Activated CD4-positive, alpha-beta T cell treated with anti-CD3 and anti-CD28 coated beads, Interleukin-2, Interleukin-6, amounts not matched to agents 100 ng/mL and 50 ng/mL, durations not matched to agents 16 hours and 8 hours (primary cell): ENCODE measurements around the gene SCGB1A1.

Source experiments
- DNase-seq: peaks from one replicate; pipeline ENCODE4 v3.0.0-alpha.2; 2020

SCGB1A1 gene

GRCh38 chr11:62398011-62398994 is 20.5 kb upstream of the SCGB1A1 start:
- DNase-seq, result no peak

DNA sequence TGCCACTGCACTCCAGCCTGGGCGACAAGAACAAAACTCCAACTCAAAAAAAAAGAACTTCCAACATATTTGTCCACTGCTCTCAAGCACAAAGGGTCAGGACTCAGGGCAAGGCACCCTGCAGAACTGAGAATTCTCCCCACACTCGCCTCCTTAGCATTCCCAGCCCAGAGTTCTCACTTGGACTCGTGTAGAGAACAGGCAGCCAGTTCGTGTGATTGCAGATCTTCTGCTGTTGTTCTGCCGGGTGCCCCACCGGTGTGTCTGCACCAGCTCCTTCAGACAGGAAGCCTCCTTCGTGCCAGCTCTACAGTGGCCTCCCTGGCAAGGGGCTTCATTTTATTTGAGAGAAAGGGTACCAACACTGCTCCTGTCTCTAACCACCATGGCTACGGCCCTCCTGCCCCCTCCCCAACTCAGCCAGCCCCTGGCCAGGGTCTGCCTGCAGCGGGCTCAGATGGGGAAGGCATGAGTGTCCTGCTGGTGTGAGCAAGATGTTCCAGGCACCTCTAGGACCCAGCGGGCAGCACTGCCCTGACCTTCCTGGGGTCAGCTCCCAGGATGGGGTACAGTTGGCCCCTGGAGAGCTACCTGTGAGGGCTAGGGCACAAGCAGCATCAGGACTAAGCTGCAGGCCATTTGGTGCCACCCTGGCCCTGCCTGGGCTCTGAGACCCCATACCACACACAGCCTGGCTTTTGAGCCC is 19.5 kb upstream of the SCGB1A1 start:
- no peak for DNase-seq

- DNase-seq, result no peak
Measured at GRCh38 chr11:62399878-62400266, 19.0 kb upstream of the SCGB1A1 start.

DNA sequence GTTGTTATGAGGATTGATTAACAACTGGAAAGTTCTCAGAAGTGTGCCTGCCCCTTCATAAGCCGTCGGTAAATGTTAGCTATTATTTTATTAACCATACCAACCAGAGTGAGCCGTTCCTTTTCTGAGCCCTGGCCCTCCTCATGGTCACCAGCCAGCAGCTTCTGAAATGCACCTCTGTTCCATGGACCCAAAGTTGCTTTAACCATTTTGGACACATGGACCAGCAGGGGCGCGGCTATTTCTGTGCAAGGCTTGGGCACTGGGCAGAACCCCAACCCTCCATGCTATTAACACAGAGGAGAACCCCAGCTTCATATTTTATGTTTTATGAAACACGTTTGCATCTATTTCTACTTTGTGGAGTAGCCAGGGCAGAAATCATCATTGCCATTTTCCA is 18.6 kb upstream of the SCGB1A1 start:
- no peak for DNase-seq

- DNase-seq, result no peak
Measured at GRCh38 chr11:62400760-62401159, 18.1 kb upstream of the SCGB1A1 start.

- no peak for DNase-seq
Measured at GRCh38 chr11:62401356-62401755, 17.5 kb upstream of the SCGB1A1 start.

DNA sequence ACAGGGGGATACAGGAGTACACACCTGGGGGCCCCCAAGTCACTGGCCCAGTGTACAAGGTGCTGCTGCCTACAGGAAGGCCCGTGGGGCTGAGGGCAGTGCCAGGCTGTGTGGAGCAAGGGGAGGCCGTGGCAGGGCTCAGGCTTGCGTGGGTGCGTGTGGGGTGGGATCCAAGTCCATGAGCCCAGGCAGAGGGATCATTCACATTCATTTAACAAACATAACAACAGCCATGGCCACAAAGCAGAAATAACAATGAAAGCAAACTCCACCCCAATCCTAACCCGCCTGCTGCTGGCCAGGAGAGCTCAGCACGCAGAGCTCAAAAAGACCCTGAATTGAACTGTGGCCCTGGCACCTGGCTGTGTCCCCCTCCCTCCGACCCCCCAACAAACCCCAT is 17.0 kb upstream of the SCGB1A1 start:
- no peak for DNase-seq

DNA sequence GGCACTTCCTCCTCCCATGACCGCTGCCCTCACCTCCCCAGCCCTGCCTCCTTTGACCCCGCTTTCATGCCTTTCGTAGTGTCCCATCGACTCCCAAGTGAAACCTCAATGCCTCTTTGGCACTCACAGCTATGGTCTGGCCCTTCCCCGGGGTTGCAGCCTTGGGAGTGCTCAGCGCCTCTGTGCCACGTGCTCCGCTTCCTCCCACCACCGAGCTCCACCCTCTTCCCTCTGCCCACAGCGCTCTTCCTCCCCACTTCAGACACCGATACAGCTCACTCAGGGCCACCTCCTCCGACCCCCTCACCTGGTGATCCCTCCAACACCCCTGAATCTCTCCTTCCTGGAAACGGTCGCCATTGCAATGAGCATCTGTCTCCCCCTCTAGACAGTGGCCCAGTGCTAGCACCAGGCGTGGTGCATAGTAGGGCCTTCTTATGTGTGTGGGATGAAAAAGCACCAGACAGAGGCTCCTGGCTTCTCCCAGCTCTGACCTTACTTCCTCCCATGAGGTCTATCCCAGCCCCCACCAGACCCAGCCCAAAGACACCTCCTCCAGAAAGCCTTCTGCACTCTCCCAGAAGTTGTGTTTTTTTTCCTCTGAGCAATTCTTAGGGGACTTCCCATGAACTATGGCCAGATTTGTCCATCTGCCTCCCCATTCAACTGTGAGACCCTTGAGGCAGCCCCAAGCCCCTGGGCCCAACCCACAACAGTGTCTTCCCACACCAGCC is 16.4 kb upstream of the SCGB1A1 start:
- DNase-seq, result peak; percentile 61

- DNase-seq, result no peak
Measured at GRCh38 chr11:62402960-62403730, 15.7 kb upstream of the SCGB1A1 start.

- DNase-seq, result no peak
Measured at GRCh38 chr11:62404435-62404834, 14.4 kb upstream of the SCGB1A1 start.

GRCh38 chr11:62404901-62405300 is 13.9 kb upstream of the SCGB1A1 start:
- no peak for DNase-seq

GRCh38 chr11:62406034-62406433 is 12.8 kb upstream of the SCGB1A1 start:
- no peak for DNase-seq

GRCh38 chr11:62409831-62410230 is 9.0 kb upstream of the SCGB1A1 start:
- no peak for DNase-seq

DNA sequence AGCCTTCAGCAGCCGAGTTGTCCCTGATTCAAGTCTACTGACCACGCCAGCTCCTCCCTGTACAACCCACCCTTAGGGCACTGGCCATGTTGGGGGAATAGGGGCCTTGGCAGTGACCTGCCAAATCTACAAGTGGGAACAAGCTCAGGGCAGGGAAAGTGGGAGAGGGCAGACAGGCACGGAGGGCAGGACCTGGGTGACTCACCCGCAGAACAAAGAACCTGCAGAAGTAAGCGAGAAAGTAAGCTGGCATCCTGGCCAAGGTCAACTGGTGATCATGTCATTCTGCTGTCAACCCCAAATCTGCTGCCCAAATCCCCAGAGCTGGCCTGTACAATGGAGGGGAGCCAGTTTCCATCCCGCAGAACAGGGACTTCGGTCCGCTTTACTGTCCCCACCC is 7.9 kb upstream of the SCGB1A1 start:
- DNase-seq, result no peak

DNA sequence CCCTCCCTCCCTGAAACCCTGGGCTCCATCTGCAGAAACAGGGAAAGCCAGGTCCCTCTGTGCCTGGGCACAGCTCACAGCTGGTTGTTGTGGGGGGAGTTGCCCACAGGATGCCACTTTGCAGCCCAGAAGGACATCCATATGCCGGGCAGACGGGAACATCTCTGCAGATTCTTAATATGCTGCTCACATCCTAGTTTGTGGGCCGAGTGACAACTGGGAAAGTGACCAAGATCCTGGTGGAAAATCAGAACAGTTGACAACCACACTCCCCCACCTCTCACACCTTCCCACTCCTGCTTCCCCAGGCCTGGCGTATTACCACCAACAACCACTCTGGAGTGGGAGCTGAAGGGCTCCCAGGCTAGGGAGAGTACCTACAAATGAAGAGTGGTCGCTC is 7.3 kb upstream of the SCGB1A1 start:
- no peak for DNase-seq

GRCh38 chr11:62413060-62413696 is 5.7 kb upstream of the SCGB1A1 start:
- no peak for DNase-seq

DNA sequence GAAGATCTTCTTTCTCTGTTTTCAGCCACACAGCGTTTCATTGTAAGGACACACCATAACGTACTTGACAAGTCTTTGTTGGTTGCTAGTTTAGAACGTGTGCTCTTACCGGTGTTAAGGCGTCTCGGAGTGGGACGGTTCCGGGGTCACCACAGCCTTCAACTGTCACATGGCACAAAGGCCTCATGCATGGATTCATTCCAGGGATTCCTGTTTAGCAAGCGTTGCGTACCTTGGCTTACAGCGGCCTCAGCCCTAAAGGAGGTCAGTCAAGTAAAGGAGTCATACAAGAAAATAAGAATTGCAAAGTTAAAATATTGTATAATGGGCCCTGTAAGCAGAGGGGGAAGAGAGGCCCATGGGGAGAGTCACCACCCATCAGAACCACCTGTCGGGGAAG is 2.2 kb upstream of the SCGB1A1 start:
- DNase-seq, result no peak

- no peak for DNase-seq
Measured at GRCh38 chr11:62418136-62418535, 697 bp upstream of the SCGB1A1 start.

DNA sequence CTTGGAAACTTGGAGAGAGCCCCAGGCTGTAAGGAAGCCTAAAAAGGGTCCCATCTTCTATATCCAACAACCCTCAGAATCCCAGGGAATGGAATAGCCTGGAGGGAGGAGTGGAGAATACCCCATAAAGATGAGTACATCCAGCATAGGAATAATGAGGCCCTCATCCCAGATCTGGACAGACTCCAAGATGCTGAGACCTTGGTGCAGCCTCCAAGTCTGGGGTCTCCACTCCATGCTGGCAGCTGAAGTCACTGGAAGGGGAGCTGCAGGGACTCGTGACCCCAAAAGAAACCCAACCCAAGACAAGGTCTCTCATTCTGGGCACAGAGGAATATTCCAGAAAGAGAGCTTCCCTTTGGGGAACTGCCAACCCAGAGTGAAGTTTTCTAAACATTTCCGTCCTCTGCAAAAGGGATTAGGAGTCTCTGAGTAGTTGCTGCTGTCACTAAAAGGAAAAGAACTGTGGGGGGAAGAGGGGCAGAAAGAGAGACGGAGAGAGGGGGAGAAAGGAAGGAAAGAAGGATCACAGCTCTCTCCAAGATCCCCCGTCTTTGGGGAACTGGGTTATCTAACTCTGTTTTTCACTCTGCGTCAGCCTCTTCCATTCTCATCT is 589 bp downstream of the SCGB1A1 start:
- DNase-seq, result no peak

DNA sequence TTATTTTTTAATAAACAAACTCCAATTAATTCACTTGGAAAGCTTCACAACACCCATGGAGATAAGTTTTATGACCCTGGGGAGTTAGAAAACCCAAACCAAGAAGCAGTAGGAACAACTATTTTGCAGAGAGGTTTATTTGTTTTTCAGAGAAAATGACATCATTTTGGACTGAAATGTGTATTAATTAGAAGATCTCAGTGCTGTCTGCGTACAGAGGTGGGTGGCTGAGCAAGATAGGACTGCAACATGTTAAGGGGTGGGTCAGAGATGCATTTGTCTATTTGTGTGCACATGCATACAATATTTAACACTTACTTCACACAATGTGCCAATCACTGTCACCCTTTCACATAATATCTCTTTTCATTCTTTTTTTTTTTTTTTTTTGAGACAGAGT is 1.1 kb downstream of the SCGB1A1 start:
- DNase-seq, result no peak

GRCh38 chr11:62420882-62421281 is 2.0 kb downstream of the SCGB1A1 start:
- DNase-seq, result no peak

DNA sequence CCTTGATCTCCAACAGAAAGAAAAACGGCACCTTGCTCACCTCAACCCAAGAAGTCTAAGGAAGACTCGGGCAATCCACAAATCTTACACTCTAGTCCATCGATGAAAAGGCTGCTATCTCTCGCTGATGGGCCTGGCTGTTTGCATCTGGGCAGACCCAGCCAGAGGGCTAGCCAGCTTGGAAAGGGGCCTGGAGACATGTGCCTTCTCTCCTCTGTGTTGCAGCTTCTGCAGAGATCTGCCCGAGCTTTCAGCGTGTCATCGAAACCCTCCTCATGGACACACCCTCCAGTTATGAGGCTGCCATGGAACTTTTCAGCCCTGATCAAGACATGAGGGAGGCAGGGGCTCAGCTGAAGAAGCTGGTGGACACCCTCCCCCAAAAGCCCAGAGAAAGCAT is 3.2 kb downstream of the SCGB1A1 start:
- no peak for DNase-seq
